GM20000 (cell line): ENCODE measurements around the gene KIAA1614.

Source experiments
- DNase-seq: peaks from one replicate; pipeline ENCODE4 v3.0.0; 2012; ENCODE audit warnings: low spot score
- TF ChIP-seq, protein P1 (sequence below): IDR thresholded peaks from 2 replicates; pipeline ENCODE4 v1.5.1; 2012; ENCODE audit warnings: mild to moderate bottlenecking, control low read depth; ENCODE audit errors: extremely low read depth, missing control alignments

Gene KIAA1614

DNA sequence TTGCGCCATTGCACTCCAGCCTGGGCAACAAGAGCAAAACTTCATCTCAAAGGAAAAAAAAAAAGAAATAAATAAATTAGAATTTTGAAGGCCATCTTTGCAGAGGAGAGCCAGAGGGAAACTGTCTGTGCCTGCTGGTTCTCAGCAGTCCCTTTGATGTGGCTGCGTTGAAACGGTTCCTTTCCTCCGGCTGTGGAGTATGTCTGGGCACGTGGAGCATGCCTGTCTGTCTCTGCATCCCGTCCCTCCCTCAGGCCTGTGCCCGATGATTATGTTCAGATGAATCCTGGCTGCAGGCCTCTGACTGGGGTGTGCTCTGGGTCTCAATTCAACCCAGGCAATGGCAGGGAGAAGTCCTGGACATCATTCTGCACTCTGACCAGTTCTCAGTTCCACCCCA lies 33.4 kb downstream of the KIAA1614 start:
- TF ChIP-seq, protein P1, sequence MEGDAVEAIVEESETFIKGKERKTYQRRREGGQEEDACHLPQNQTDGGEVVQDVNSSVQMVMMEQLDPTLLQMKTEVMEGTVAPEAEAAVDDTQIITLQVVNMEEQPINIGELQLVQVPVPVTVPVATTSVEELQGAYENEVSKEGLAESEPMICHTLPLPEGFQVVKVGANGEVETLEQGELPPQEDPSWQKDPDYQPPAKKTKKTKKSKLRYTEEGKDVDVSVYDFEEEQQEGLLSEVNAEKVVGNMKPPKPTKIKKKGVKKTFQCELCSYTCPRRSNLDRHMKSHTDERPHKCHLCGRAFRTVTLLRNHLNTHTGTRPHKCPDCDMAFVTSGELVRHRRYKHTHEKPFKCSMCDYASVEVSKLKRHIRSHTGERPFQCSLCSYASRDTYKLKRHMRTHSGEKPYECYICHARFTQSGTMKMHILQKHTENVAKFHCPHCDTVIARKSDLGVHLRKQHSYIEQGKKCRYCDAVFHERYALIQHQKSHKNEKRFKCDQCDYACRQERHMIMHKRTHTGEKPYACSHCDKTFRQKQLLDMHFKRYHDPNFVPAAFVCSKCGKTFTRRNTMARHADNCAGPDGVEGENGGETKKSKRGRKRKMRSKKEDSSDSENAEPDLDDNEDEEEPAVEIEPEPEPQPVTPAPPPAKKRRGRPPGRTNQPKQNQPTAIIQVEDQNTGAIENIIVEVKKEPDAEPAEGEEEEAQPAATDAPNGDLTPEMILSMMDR, result no peak
- DNase-seq, result no peak

DNA sequence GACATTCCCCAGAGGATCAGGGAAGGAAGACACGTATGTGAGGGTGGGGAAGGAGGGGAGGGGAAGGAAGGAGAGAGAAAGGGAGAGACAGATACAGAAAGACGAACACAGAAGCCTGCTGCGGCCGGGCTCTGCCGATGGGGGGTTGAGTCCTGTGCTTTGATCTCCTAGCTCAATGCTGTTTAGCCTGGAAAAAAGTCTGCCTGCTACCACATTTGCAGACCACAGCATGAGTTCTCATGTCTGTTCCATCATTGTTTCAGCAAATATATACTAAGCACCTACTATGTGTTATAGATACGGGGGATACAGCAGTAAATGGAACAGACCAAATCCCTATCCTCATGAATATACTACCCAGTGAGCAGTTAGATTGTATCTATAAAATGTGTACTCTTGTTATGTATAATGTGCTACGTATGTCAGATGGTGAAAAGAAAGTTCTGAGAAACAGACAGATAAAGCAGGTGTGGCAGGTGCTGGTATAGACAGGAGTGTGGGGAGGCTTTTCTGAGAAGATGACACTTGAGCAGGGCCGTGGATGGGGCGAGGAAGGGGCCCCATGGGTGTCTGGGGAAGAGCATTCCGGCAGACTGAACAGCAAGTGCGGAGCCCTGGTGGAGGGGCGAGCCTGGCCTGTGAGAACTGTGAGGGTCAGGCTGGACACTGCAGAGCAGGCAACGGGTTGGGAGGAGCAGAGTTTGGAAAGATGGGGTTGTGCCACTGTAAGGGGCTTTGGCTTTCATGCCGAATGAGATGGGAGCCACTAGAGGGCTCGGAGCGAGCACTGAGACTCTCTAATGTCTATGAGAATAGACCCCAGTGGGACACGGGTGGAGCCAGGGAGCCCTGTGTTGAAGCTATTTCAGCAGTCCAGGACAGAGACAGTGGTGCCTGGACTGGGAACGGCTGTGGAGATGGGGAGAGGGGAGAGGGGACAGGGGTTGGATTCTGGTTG lies 34.1 kb downstream of the KIAA1614 start:
- DNase-seq, result no peak
- TF ChIP-seq, protein P1, result no peak

DNA sequence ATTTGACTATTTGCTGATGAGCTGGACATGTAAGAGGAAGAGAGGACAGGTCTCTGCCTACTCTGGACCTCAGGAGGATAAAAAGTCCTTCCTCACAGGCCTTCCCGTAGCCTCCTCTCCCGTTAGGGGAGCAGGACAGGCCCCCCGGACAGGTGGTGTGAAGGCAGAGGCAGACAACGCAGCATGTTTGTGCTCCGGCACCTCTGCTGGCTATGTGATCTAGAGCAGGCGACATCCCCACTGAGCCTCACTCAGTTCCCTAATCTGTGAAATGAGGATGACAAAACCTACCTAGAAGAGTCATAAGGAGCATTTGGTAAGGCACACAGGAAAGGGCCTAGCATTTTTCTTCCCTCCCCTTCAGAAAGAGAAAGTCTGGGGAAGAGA lies 34.8 kb downstream of the KIAA1614 start:
- DNase-seq, result no peak
- TF ChIP-seq, protein P1, result no peak

DNA sequence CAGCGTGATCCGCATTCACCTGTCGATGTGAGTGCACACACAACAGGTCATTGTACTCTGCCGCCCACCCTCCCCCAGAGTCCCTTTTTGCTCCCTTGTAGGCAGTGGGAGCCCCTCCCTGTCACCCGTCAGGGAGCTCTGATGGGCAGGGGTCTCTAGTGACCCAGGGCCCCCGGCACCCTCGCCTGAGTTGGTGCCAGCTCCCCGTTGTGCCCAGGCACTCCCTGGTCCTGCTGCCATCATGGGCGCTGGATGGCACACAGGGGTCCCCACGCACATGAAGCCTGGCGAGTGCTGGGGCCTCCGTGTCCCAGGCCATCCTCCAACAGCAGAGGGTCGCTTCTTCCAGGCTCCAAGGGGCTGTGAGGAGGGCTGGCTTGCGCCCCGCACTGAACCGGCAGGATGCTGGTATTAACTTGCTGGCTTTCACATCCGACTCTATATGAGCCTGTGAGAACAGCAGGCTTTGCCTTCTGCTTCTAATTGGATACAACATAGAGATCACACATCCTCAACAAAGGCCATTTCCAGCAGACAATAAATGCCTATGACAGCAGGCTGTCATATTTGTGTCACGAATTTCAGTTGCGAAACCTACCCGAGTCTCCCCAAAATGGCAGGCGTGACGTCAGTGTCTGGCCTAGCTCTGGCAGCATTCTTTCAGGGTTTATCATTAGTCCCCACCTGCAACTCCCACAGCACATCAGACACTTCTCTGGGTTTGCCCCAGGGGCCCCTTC lies 35.4 kb downstream of the KIAA1614 start:
- peak; percentile 18 for DNase-seq
- TF ChIP-seq, protein P1, result no peak

DNA sequence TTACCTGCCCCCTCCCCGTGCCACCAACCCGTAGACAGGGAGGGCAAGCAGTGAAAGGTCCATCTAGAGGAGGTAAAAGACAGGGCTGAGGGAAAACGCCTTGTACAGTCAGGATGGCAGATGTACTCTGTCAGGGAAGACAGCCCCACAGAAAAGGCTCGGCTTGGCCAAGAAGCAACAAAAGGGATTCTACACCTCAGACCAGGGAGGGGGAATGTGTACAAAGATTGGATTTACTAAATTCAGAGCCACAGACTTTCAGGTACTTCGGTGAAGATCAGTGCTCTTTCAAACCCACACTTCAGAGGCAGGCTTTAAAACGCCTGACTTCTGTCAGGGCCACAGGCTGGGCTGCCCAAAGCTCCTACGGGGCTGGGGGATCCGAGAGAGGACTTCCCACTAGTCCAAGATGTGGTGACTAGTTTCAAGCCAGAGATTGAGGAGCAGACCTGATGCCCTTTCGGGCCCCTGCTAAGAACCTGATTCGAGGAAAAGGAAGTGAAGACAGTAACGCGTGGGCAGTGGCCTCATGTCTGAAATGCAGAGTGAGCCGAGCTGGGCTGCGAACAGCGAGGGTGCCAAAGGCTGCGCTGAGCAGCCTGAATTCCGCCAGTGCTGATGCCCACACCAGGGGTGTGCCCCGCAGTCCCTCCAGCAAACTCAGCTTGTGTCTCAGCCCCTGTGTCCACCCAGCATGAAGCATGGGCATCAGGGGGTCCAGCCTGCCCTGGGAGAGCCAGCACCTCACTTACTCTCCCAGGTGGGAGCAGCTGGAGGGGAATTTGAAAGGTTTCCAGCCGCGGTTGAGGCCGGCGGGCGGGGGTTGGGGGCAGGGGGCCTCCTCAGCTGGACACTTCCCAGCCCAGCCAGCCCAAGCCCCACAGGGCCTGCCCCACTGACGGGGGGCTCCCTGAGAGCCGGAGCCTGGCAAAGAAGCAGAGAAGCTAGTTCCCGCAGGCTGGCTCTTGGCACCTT lies 36.2 kb downstream of the KIAA1614 start:
- TF ChIP-seq, protein P1, result no peak
- DNase-seq, result peak; percentile 15

DNA sequence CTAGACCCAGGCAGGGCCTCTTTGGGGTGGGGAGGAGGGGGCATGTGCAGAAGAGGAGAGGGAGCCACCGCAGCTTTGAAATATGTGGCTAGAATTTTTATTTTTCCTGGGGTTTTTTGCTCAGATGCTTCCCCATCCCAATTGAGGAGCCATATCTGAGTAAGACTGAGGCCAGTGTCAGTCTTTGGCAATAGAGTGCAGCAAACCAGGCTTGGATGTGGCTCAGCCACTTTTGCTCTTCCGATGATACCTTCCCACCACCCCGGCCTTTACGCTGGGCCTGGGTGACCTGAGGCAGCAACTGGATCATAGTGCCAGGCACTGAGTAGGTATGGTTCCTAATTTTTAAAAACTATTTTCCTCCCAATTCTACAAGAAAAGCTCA lies 36.9 kb downstream of the KIAA1614 start:
- DNase-seq, result no peak

More for the DNA sequence above, 36.9 kb downstream of the KIAA1614 start:
- TF ChIP-seq, protein P1, result no peak
